A673 (cell line): Measurements from ENCODE around the gene CEP164. TPM values are rescaled to one million over a fixed set of nuclear protein-coding genes. Genes with fewer than 3 reads are reported as not detected.
A peak's percentile ranks its signal among the peaks of the same experiment; 100 is the strongest.

Source experiments
- BruUV-seq: library from RNA; stranded (reverse); fragments of 400-500 nt; replicated peaks from 2 replicates; lab custom pipeline; 2021; lab: Mats Ljungman, UMichigan
- CTCF ChIA-PET: fragments of 300-600 bp; sonication (Branson Sonifier 250); formaldehyde crosslinking; loops from one replicate; lab custom pipeline; 2022; ENCODE audit warnings: antibody characterized with exemption; lab: Charles Lee
- POLR2A ChIA-PET: fragments of 300-600 bp; sonication (Branson Sonifier 250); formaldehyde crosslinking; loops from one replicate; lab custom pipeline; 2022; ENCODE audit warnings: antibody characterized with exemption; ENCODE audit not compliant: low non-redundant PET; lab: Charles Lee
- DNase-seq: peaks from one replicate; pipeline ENCODE4 v3.0.0-alpha.2; 2015; ENCODE audit warnings: low spot score
- H3K27ac ChIP-seq: fragments of 200-600 bp; sonication (generic); 2 replicates; pipeline ENCODE4 v1.5.1; 2016; ENCODE audit warnings: mixed run types, low read depth, mild to moderate bottlenecking, mixed read lengths, antibody characterized with exemption, low read length; ENCODE audit not compliant: poor library complexity, severe bottlenecking
- H3K27me3 ChIP-seq: fragments of 200-600 bp; sonication (generic); replicated peaks from 2 replicates; pipeline ENCODE4 v1.6.1; 2017; ENCODE audit warnings: mixed run types, low read depth, mild to moderate bottlenecking, mixed read lengths, antibody characterized with exemption, low read length; ENCODE audit not compliant: insufficient read depth, poor library complexity
- H3K36me3 ChIP-seq: fragments of 200-600 bp; sonication (generic); 2 replicates; pipeline ENCODE4 v1.6.1; 2016; ENCODE audit warnings: mixed run types, mild to moderate bottlenecking, mixed read lengths, antibody characterized with exemption, low read length; ENCODE audit not compliant: insufficient read depth, poor library complexity, severe bottlenecking
- H3K4me1 ChIP-seq: fragments of 200-600 bp; sonication (generic); 2 replicates; pipeline ENCODE4 v1.6.1; 2017; ENCODE audit warnings: mixed run types, mild to moderate bottlenecking, mixed read lengths, antibody characterized with exemption, low read length; ENCODE audit not compliant: insufficient read depth, poor library complexity, severe bottlenecking
- H3K4me3 ChIP-seq: fragments of 200-600 bp; sonication (generic); 2 replicates; pipeline ENCODE4 v1.5.1; 2016; ENCODE audit warnings: low read depth, mixed run types, mild to moderate bottlenecking, mixed read lengths, low read length; ENCODE audit not compliant: poor library complexity, severe bottlenecking
- H3K9me3 ChIP-seq: fragments of 200-600 bp; sonication (generic); 2 replicates; pipeline ENCODE4 v1.6.1; 2016; ENCODE audit warnings: mixed run types, low read depth, mild to moderate bottlenecking, mixed read lengths, antibody characterized with exemption, low read length; ENCODE audit not compliant: poor library complexity, severe bottlenecking
- EZH2 ChIP-seq: fragments of 200-600 bp; sonication (generic); IDR thresholded peaks from 2 replicates; pipeline ENCODE4 v1.6.1; 2017; ENCODE audit warnings: borderline replicate concordance, low read depth, mild to moderate bottlenecking, mixed read lengths, antibody characterized with exemption, low read length; ENCODE audit not compliant: poor library complexity, severe bottlenecking
- intact Hi-C: fragments of 100-400 bp; cut with micrococcal nuclease; formaldehyde crosslinking; loops from one replicate; pipeline ENCODE4 v1.10.0; 2022; ENCODE audit not compliant: unreplicated experiment
- total RNA-seq: library from RNA; stranded (reverse); gene quantifications from 2 replicates; pipeline ENCODE4 v1.2.3, GENCODE V29; 2021
- TF ChIP-seq, protein P1 (sequence below): fragments of 300-800, 200-600 bp; sonication (generic); conservative IDR thresholded peaks from 2 replicates; pipeline ENCODE4 v1.5.1; 2017; ENCODE audit warnings: low read depth, mild to moderate bottlenecking, antibody characterized with exemption, low read length, moderate library complexity, mixed read lengths

CEP164 gene
- total RNA-seq, 1 experiment from 2014 or later = 39.4 TPM

- POLR2A ChIA-PET = no interaction called here
- CTCF ChIA-PET = no interaction called here
- H3K4me1 ChIP-seq = peaks cover 8% of the 10 kb centered on the region
- no peak for DNase-seq
- H3K27ac ChIP-seq = no peak overlapping the region
- H3K27me3 ChIP-seq = no peaks in the 10 kb centered on the region
- H3K36me3 ChIP-seq = no peaks in the 10 kb centered on the region
- no peak overlapping the region for H3K4me3 ChIP-seq
- BruUV-seq = no TSS peak
- intact Hi-C loops = no loop called here
- TF ChIP-seq, protein P1, sequence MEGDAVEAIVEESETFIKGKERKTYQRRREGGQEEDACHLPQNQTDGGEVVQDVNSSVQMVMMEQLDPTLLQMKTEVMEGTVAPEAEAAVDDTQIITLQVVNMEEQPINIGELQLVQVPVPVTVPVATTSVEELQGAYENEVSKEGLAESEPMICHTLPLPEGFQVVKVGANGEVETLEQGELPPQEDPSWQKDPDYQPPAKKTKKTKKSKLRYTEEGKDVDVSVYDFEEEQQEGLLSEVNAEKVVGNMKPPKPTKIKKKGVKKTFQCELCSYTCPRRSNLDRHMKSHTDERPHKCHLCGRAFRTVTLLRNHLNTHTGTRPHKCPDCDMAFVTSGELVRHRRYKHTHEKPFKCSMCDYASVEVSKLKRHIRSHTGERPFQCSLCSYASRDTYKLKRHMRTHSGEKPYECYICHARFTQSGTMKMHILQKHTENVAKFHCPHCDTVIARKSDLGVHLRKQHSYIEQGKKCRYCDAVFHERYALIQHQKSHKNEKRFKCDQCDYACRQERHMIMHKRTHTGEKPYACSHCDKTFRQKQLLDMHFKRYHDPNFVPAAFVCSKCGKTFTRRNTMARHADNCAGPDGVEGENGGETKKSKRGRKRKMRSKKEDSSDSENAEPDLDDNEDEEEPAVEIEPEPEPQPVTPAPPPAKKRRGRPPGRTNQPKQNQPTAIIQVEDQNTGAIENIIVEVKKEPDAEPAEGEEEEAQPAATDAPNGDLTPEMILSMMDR = no peak
- no peak for TF ChIP-seq EZH2
- no peaks in the 10 kb centered on the region for H3K9me3 ChIP-seq
These were observed 28.0 kb upstream of the CEP164 start for GRCh38 chr11:117299351-117300282.

DNA sequence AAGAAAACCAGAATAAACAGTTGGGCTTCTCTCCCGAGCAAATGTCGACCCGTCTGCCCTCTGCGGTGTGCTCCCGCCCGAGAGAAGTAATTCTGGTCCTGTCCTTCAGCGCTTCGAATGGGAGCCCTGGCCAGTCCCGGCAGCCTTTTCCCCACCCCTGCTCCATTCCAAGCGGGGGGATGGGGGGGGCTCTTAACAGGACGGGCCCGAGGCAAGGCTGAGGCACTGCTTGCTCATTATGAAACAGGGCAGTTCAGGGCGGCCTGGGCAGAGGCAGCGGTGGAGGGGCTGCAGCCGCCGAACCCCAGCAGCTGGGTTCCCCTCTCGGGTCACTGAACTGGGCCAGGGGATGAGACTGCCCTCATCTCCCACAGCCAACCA is 27.4 kb upstream of the CEP164 start:
- Histone ChIP-seq H3K27ac (peak overlapping the region; percentile 5), H3K4me3 (no peak overlapping the region), H3K36me3 (no peaks in the 10 kb centered on the region), H3K27me3 (no peaks in the 10 kb centered on the region), H3K4me1 (peaks cover 8% of the 10 kb centered on the region), H3K9me3 (no peaks in the 10 kb centered on the region)
- no peak for TF ChIP-seq EZH2
- TF ChIP-seq, protein P1 = no peak
- POLR2A ChIA-PET = no interaction called here
- intact Hi-C loops = no loop called here
- CTCF ChIA-PET = no interaction called here
- no peak for DNase-seq
- no TSS peak for BruUV-seq

- peak; percentile 46 for DNase-seq
- CTCF ChIA-PET = no interaction called here
- TF ChIP-seq, protein P1 = no peak
- no peak for TF ChIP-seq EZH2
- no TSS peak for BruUV-seq
- intact Hi-C loops = no loop called here
- Histone ChIP-seq H3K27ac (no peak overlapping the region), H3K4me3 (no peak overlapping the region), H3K9me3 (no peaks in the 10 kb centered on the region), H3K27me3 (no peaks in the 10 kb centered on the region), H3K36me3 (no peaks in the 10 kb centered on the region), H3K4me1 (peaks cover 8% of the 10 kb centered on the region)
- POLR2A ChIA-PET = no interaction called here
These were observed 26.9 kb upstream of the CEP164 start for GRCh38 chr11:117300773-117301172.
